B cell (primary cell): ENCODE measurements around the gene HMHB1.

Experiments used
- EZH2 ChIP-seq: IDR thresholded peaks from 2 replicates; pipeline ENCODE4 v1.6.1; 2012; ENCODE audit warnings: borderline replicate concordance, low read depth, mild to moderate bottlenecking, moderate library complexity, low read length; ENCODE audit not compliant: insufficient read depth, poor library complexity, severe bottlenecking
- TF ChIP-seq, protein P1 (sequence below): fragments of 200-600 bp; IDR thresholded peaks from one replicate; pipeline ENCODE4 v1.8.0; 2022; ENCODE audit warnings: antibody characterized with exemption, mild to moderate bottlenecking

DNA sequence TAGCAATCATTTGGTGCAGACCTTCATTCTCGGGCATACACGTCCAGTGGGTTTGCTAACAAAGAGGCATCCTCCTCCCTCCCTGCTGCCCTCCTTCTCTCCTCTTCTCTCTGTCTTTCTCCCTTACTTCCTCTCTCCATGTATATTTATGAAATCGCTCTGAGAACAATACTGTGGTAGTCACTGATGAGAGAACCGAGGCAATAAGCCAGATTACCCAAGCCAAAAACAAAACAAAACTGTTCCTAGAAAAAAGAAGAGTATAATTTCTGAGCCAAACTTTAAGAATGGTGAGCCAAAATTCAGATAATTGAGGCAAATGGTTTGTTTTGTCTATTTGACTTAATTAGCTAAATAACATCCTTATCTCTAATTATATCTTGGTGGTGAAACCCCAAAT is 15.8 kb upstream of the HMHB1 start:
- TF ChIP-seq, protein P1, sequence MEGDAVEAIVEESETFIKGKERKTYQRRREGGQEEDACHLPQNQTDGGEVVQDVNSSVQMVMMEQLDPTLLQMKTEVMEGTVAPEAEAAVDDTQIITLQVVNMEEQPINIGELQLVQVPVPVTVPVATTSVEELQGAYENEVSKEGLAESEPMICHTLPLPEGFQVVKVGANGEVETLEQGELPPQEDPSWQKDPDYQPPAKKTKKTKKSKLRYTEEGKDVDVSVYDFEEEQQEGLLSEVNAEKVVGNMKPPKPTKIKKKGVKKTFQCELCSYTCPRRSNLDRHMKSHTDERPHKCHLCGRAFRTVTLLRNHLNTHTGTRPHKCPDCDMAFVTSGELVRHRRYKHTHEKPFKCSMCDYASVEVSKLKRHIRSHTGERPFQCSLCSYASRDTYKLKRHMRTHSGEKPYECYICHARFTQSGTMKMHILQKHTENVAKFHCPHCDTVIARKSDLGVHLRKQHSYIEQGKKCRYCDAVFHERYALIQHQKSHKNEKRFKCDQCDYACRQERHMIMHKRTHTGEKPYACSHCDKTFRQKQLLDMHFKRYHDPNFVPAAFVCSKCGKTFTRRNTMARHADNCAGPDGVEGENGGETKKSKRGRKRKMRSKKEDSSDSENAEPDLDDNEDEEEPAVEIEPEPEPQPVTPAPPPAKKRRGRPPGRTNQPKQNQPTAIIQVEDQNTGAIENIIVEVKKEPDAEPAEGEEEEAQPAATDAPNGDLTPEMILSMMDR, result no peak
- TF ChIP-seq EZH2, result no peak
